SKM-1 treated with dmso at 0.1 percent for 144 hours (cell line): Measurements from ENCODE around the gene PACS2.

Experiments
- DNase-seq: peaks from one replicate; lab custom pipeline; 2025; ENCODE audit not compliant: unreplicated experiment; lab: John Stamatoyannopoulos, UW

The PACS2 gene

GRCh38 chr14:105437723-105438500, 123.4 kb downstream of the PACS2 start:
- no peak for DNase-seq

- DNase-seq: no peak
These were observed 124.6 kb downstream of the PACS2 start for GRCh38 chr14:105439179-105439578.

- no peak for DNase-seq
These were observed 125.4 kb downstream of the PACS2 start for GRCh38 chr14:105439710-105440553.

GRCh38 chr14:105440554-105440900, 126.0 kb downstream of the PACS2 start:
- no peak for DNase-seq

- no peak for DNase-seq
These were observed 126.4 kb downstream of the PACS2 start for GRCh38 chr14:105440992-105441391.

GRCh38 chr14:105442125-105442524, 127.6 kb downstream of the PACS2 start:
- no peak for DNase-seq

GRCh38 chr14:105442834-105443233, 128.3 kb downstream of the PACS2 start:
- no peak for DNase-seq

GRCh38 chr14:105444859-105445258, 130.3 kb downstream of the PACS2 start:
- DNase-seq: no peak

- DNase-seq: no peak
These were observed 130.7 kb downstream of the PACS2 start for GRCh38 chr14:105445290-105445689.

GRCh38 chr14:105445901-105446845, 131.6 kb downstream of the PACS2 start:
- no peak for DNase-seq

GRCh38 chr14:105446971-105447370, 132.4 kb downstream of the PACS2 start:
- DNase-seq: no peak
